ENCODE data around the gene PPWD1. TPM values are rescaled to one million over a fixed set of nuclear protein-coding genes. Genes with fewer than 3 reads are reported as not detected.

Gene PPWD1
- total RNA-seq, 1 donor: 42.7 TPM

Small RNA genes within 50 kb of the gene (small RNA-seq; reads per million reads assigned to genes)
- not detected for gene RNU6-540P

Other genes starting within 250 kb of the PPWD1 start
- 95.9 and 121 TPM in 2 replicates for gene ADAMTS6, start 81.4 kb upstream of the PPWD1 start, total RNA-seq
- gene CENPK, start 128 bp upstream of the PPWD1 start, total RNA-seq: 18.0 and 25.9 TPM in 2 replicates
- gene TRIM23, start 61.0 kb downstream of the PPWD1 start, total RNA-seq: 26.4 and 31.5 TPM in 2 replicates
- 3.2 and 5.2 TPM in 2 replicates for gene SHLD3, start 61.7 kb downstream of the PPWD1 start, total RNA-seq
- gene TRAPPC13, start 61.7 kb downstream of the PPWD1 start, total RNA-seq: 17.4 and 32.0 TPM in 2 replicates
- gene SGTB, start 158.8 kb downstream of the PPWD1 start, total RNA-seq: 15.5 and 21.2 TPM in 2 replicates
- gene NLN, start 158.9 kb downstream of the PPWD1 start, total RNA-seq: 27.7 and 36.7 TPM in 2 replicates